GM12873 (cell line): ENCODE measurements around the gene PDE1A.

Experiments used
- TF ChIP-seq, protein P1 (sequence below): IDR thresholded peaks from 2 replicates; pipeline ENCODE4 v1.5.1; 2012; ENCODE audit warnings: low read depth, mild to moderate bottlenecking, moderate library complexity, low read length, control low read depth; ENCODE audit not compliant: insufficient read depth; ENCODE audit errors: missing control alignments

Gene PDE1A

DNA sequence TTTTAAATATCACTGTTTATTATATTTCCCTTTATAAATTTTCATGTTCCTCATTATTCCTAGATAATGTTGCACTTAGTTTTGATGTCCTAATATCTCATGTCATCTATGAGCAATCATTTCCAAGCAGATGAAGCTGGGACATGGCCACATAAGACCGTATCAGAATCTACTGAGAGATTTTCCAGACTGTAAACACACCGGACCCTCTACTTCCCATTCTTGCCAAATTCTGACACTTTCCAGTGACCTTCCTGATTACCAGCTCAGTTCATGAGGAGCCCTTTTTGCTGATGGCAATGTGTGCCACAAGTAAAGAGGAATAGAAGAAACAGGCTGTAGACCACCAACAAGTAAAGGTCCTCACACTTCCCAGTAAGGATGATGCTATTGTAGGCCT is 20.3 kb upstream of the PDE1A start:
- TF ChIP-seq, protein P1, sequence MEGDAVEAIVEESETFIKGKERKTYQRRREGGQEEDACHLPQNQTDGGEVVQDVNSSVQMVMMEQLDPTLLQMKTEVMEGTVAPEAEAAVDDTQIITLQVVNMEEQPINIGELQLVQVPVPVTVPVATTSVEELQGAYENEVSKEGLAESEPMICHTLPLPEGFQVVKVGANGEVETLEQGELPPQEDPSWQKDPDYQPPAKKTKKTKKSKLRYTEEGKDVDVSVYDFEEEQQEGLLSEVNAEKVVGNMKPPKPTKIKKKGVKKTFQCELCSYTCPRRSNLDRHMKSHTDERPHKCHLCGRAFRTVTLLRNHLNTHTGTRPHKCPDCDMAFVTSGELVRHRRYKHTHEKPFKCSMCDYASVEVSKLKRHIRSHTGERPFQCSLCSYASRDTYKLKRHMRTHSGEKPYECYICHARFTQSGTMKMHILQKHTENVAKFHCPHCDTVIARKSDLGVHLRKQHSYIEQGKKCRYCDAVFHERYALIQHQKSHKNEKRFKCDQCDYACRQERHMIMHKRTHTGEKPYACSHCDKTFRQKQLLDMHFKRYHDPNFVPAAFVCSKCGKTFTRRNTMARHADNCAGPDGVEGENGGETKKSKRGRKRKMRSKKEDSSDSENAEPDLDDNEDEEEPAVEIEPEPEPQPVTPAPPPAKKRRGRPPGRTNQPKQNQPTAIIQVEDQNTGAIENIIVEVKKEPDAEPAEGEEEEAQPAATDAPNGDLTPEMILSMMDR, result no peak

DNA sequence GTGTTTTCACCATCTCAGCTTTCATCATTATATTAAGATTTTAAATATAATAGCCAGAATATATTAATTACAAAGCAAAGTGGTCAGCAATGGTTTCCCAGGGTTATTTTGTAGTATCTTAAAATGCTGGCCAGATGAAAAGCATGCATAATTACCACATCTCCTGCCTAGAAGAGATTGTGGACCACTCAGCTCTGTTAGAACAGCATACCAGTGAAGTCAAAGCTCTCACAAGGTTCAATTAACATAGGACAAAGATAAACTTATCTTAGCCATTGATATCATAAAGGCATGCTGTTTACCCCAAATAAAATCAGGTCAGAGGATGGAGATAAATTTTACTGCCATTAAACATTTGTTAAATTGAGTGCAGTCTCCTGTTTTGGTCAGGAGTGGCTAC is 19.3 kb upstream of the PDE1A start:
- TF ChIP-seq, protein P1, result no peak

DNA sequence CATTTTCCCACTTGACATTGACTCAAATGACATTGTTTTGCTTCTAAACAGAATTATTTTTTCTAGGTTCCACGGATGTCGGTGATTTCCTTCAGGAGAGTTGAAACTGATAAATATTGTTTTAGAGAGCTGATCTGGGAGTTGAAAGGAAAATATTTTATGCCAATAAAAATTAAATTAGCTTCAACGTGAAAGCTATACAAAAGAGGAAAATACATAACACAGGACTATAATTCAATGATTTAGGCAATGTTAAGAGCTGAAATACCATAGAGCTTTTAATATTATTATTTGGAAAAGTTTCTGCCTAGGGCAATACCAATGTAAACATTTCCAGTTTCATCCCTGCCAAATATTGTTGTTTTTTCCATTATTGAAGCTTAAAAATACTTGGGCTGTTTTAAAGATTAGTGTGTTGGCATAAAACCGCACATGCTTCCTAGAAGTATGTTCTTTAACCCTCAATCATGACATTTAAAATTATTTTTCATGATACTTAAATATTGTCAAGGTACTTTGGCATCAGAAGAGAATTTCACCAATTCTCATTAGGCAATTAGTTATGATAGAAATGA is 18.6 kb upstream of the PDE1A start:
- TF ChIP-seq, protein P1, result no peak

DNA sequence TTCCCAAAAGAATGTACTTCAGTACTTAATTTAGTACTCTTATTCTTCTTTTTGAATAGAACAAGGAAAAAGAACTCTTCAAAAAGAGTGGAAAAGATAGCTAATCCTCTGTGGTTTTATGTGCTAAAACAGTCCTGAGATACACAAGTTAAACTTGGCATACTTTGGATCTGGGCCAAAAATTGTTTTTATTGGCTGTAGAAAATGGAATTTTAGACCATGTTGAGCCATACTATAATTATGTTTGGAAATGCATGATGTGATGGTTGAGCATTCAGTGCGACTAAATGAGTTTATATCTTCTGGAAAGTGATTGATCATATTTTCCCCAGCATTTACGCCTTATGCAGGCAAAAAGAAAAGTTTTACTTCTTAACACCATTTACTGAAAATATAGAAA is 18.0 kb upstream of the PDE1A start:
- TF ChIP-seq, protein P1, result no peak

DNA sequence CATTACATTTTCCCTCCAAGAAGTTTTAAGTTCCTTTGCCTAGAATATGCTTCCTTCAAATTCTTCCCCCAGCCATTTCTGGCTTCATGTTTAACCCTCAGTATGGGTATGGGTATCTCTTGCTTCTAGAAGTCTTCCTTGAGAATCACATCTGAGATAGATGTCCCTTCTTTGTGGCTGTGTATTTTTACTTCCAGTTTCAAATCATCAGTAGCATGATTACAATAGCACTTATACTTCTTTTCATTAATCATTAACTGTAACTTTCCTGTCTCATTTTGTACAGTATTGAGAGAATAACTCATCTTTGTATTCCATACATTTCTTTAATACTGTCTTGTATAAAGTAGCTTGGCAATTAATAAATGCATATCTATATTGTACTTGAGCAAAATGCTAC is 17.3 kb upstream of the PDE1A start:
- TF ChIP-seq, protein P1, result no peak

DNA sequence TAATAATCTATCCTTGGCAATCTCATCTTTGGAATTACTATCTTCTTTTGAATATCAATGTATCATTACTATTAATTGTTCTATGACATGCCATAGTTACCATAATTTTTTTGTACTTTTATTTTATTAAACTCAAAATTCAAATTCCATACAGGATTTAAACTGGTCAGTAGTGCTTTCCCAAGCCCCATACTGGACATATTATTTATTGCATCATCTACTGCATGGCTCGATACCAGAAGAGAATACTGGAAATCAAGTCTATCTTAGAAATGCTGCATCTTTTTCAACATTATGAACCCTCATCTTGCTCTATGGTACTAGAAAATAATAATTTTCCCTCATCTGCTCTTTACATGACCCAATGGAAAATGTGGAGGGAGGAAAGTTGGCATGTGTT is 9.4 kb upstream of the PDE1A start:
- TF ChIP-seq, protein P1, result no peak

DNA sequence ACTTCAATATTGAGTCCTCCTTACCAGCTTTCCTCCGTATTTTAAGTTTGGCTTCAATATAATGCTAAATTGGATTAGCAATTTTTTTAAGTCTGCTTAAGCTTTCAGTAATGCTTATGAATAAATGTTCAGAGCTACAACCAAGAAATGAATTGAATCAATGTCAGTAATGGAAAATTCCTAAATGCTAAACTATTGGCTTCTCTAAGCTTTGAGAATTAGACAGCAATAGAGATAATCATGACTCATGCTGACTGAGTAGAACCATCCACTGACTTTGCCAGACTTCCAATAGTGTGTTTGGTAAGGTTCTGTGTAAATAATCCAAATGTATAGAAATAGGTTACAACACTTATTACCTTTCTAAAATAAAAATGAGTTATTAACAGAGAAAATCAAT is 8.9 kb upstream of the PDE1A start:
- TF ChIP-seq, protein P1, result no peak

DNA sequence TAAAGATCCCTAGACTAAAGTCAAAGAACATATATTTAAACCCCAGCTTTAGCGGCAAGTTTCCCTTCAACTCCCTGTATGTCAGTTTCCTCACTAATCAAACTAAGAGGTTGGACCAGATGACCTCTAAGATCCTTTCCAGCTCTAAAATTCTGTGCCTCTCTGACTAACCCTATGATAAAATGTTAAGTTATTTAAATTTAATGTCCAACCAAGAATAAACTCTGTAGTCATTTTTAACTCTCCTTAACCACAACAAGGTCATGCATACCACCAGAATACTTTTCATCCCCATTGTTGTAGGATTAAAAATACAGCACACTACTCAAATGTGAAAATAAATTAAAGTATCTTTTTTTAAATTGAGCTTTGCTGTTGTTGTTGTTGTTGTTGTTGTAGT is 5.2 kb upstream of the PDE1A start:
- TF ChIP-seq, protein P1, result no peak
